ENCODE data around the gene MBD6.

- TF ChIP-seq CTCF (IDR thresholded peaks at IDR 0.05 in 4 of 5, conservative IDR thresholded peaks at IDR 0.05 in 1 of 5) (no peak), POLR2A (IDR thresholded peaks at IDR 0.05) (no peak)
Measured at GRCh38 chr12:57575771-57576612, 53.4 kb downstream of the MBD6 start.
